ENCODE measurements around the gene OR5K4.
A peak's percentile ranks its signal among the peaks of the same experiment; 100 is the strongest.

The OR5K4 gene

GRCh38 chr3:98398513-98398912, 44.9 kb downstream of the OR5K4 start:
- H2BK120ac ChIP-seq (ENCODE audit: low read depth, low read length) = no peak overlapping the region
- peaks cover 0 to 13% of the 10 kb centered on the region in 2 experiments for H3K27me3 ChIP-seq (ENCODE audit: control insufficient read depth in 1 of 2, insufficient read depth in 1 of 2, low read length in 2 of 2)
- no peaks in the 10 kb centered on the region for H3K4me1 ChIP-seq (ENCODE audit: control insufficient read depth, insufficient read depth, low read depth, low read length)
- H3K14ac ChIP-seq (ENCODE audit: low read length in 2 of 2) = no peak overlapping the region
- H3K18ac ChIP-seq (ENCODE audit: low read depth in 1 of 2, low read length in 2 of 2) = no peak overlapping the region
- no peak overlapping the region for H4K91ac ChIP-seq (ENCODE audit: low read length)
- no peak overlapping the region for H3K9ac ChIP-seq (ENCODE audit: low read length)
- no peaks in the 10 kb centered on the region for H3K36me3 ChIP-seq (ENCODE audit: control insufficient read depth in 1 of 2, insufficient read depth in 2 of 2, low read depth in 1 of 2, low read length in 2 of 2)
- H2BK5ac ChIP-seq (ENCODE audit: low read depth, low read length, poor library complexity, severe bottlenecking) = no peak overlapping the region
- H3K4ac ChIP-seq (ENCODE audit: low read depth in 1 of 2, low read length in 2 of 2) = no peak overlapping the region
- H3K23ac ChIP-seq (ENCODE audit: low read length in 2 of 2) = no peak overlapping the region
- H3K79me1 ChIP-seq (replicated peaks; ENCODE audit: low read length, poor library complexity, severe bottlenecking) = no peaks in the 10 kb centered on the region
- H2BK15ac ChIP-seq (ENCODE audit: low read depth, poor library complexity, severe bottlenecking) = no peak overlapping the region
- H2BK12ac ChIP-seq (ENCODE audit: low read length in 2 of 2) = no peak overlapping the region
- H3K4me2 ChIP-seq (ENCODE audit: low read length, poor library complexity, severe bottlenecking) = no peak overlapping the region
- DNase-seq = no peak
- no peak overlapping the region for H3K4me3 ChIP-seq (ENCODE audit: insufficient read depth in 1 of 2, low read depth in 1 of 2, low read length in 2 of 2)
- no peak overlapping the region for H3K27ac ChIP-seq (ENCODE audit: low read length, poor library complexity, severe bottlenecking)
- no peak overlapping the region for H2AK5ac ChIP-seq (ENCODE audit: low read length, severe bottlenecking)
- H4K8ac ChIP-seq (ENCODE audit: low read length) = no peak overlapping the region
- peaks cover 45% of the 10 kb centered on the region for H3K9me3 ChIP-seq (ENCODE audit: control insufficient read depth, low read length)
- H2AFZ ChIP-seq (ENCODE audit: low read depth, low read length) = no peak overlapping the region

DNA sequence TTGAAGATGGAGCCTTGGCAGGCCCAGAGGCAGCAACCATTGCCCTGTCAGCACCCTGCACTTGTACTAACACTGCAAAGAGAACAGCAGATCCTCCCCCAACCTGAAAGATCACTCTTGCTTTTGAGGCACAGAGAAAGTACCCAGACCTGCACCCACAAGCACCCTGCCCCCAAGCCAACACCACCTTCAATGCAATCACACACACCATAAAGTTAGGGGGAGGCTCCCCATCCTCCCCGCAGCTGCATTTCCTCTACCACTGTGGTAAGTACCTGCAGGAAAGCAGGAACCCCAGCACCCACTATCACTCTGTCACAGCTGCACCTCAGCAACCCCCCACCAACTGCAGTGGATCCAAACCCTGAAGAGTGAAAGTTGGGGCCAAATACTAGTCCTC, 48.9 kb downstream of the OR5K4 start:
- Histone ChIP-seq H3K4ac (ENCODE audit: low read depth in 1 of 2, low read length in 2 of 2) (no peak overlapping the region), H3K14ac (ENCODE audit: low read length in 2 of 2) (no peak overlapping the region), H4K91ac (ENCODE audit: low read length) (no peak overlapping the region), H3K4me2 (ENCODE audit: low read length, poor library complexity, severe bottlenecking) (no peak overlapping the region), H2BK12ac (ENCODE audit: low read length in 2 of 2) (no peak overlapping the region), H3K36me3 (ENCODE audit: control insufficient read depth in 1 of 2, insufficient read depth in 2 of 2, low read depth in 1 of 2, low read length in 2 of 2) (no peaks in the 10 kb centered on the region), H3K27ac (ENCODE audit: low read length, poor library complexity, severe bottlenecking) (no peak overlapping the region), H2BK120ac (ENCODE audit: low read depth, low read length) (no peak overlapping the region), H3K23ac (ENCODE audit: low read length in 2 of 2) (no peak overlapping the region), H2AK5ac (ENCODE audit: low read length, severe bottlenecking) (no peak overlapping the region), H3K4me3 (ENCODE audit: insufficient read depth in 1 of 2, low read depth in 1 of 2, low read length in 2 of 2) (no peak overlapping the region), H3K9me3 (ENCODE audit: control insufficient read depth, low read length) (peaks cover 68% of the 10 kb centered on the region), H4K8ac (ENCODE audit: low read length) (no peak overlapping the region), H2BK5ac (ENCODE audit: low read depth, low read length, poor library complexity, severe bottlenecking) (no peak overlapping the region), H3K18ac (ENCODE audit: low read depth in 1 of 2, low read length in 2 of 2) (no peak overlapping the region), H3K4me1 (ENCODE audit: control insufficient read depth, insufficient read depth, low read depth, low read length) (no peaks in the 10 kb centered on the region), H3K79me1 (replicated peaks; ENCODE audit: low read length, poor library complexity, severe bottlenecking) (no peaks in the 10 kb centered on the region), H2BK15ac (ENCODE audit: low read depth, poor library complexity, severe bottlenecking) (no peak overlapping the region), H3K9ac (ENCODE audit: low read length) (no peak overlapping the region), H2AFZ (ENCODE audit: low read depth, low read length) (no peak overlapping the region), H3K27me3 (ENCODE audit: control insufficient read depth in 1 of 2, insufficient read depth in 1 of 2, low read length in 2 of 2) (no peaks in the 10 kb centered on the region)
- no peak for DNase-seq
- 100% methylated on average over 1 of the region's 1 CpG for WGBS

DNA sequence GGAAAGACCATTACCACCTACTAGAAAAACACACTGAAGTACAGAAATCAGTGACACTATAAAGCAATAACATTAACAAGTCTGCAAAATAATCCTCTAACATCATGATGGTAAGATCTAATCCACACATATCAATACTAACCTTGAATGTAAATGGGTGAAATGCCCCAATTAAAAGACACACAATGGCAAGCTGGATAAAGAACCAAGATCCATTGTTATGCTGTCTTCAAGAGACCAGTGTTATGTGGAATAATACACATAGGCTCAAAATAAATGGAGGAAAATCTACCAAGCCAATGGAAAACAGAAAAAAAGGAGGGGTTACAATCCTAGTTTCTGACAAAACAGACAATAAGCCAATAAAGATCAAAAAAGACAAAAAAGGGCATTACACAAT, 50.4 kb downstream of the OR5K4 start:
- no peak overlapping the region for H2AK5ac ChIP-seq (ENCODE audit: low read length, severe bottlenecking)
- no peaks in the 10 kb centered on the region for H3K36me3 ChIP-seq (ENCODE audit: control insufficient read depth in 1 of 2, insufficient read depth in 2 of 2, low read depth in 1 of 2, low read length in 2 of 2)
- no peak overlapping the region for H3K27ac ChIP-seq (ENCODE audit: low read length, poor library complexity, severe bottlenecking)
- H3K79me1 ChIP-seq (replicated peaks; ENCODE audit: low read length, poor library complexity, severe bottlenecking) = no peaks in the 10 kb centered on the region
- no peak overlapping the region for H2BK5ac ChIP-seq (ENCODE audit: low read depth, low read length, poor library complexity, severe bottlenecking)
- H3K4me3 ChIP-seq (ENCODE audit: insufficient read depth in 1 of 2, low read depth in 1 of 2, low read length in 2 of 2) = peak overlapping the region in 1 of 2 experiments; percentile 19
- H3K9ac ChIP-seq (ENCODE audit: low read length) = no peak overlapping the region
- H3K18ac ChIP-seq (ENCODE audit: low read depth in 1 of 2, low read length in 2 of 2) = no peak overlapping the region
- H2AFZ ChIP-seq (ENCODE audit: low read depth, low read length) = no peak overlapping the region
- H3K23ac ChIP-seq (ENCODE audit: low read length in 2 of 2) = no peak overlapping the region
- no peaks in the 10 kb centered on the region for H3K4me1 ChIP-seq (ENCODE audit: control insufficient read depth, insufficient read depth, low read depth, low read length)
- peaks cover 60% of the 10 kb centered on the region for H3K9me3 ChIP-seq (ENCODE audit: control insufficient read depth, low read length)
- no peak overlapping the region for H2BK12ac ChIP-seq (ENCODE audit: low read length in 2 of 2)
- no peak overlapping the region for H3K4ac ChIP-seq (ENCODE audit: low read depth in 1 of 2, low read length in 2 of 2)
- no peak overlapping the region for H3K14ac ChIP-seq (ENCODE audit: low read length in 2 of 2)
- H4K8ac ChIP-seq (ENCODE audit: low read length) = no peak overlapping the region
- no peak overlapping the region for H2BK15ac ChIP-seq (ENCODE audit: low read depth, poor library complexity, severe bottlenecking)
- DNase-seq = no peak
- H3K4me2 ChIP-seq (ENCODE audit: low read length, poor library complexity, severe bottlenecking) = no peak overlapping the region
- H4K91ac ChIP-seq (ENCODE audit: low read length) = no peak overlapping the region
- H3K27me3 ChIP-seq (ENCODE audit: control insufficient read depth in 1 of 2, insufficient read depth in 1 of 2, low read length in 2 of 2) = no peaks in the 10 kb centered on the region
- no peak overlapping the region for H2BK120ac ChIP-seq (ENCODE audit: low read depth, low read length)
